ENCODE results near the gene CD8B2.

- TF ChIP-seq CTCF (IDR thresholded peaks at IDR 0.05; ENCODE audit: low read length) = no peak
- no peak for TF ChIP-seq EZH2 (optimal IDR thresholded peaks at IDR 0.05; ENCODE audit: low read depth, low read length)
These were observed 67.9 kb downstream of the CD8B2 start for GRCh38 chr2:106555053-106555452.

All from MM.1S (cell line).